NCI-H82 treated with DMSO at 0.1 percent for 48 hours (cell line): Measurements from ENCODE around the gene CATSPERD.
A peak's percentile ranks its signal among the peaks of the same experiment; 100 is the strongest.
"Not testable (repeated sequence)": the region's sequence is repeated elsewhere in the genome, so short reads cannot be mapped to it uniquely, and the experiment has no call there.

Source experiments
- DNase-seq: peaks from one replicate; lab custom pipeline; 2025; ENCODE audit not compliant: unreplicated experiment; lab: John Stamatoyannopoulos, UW

CATSPERD gene

DNA sequence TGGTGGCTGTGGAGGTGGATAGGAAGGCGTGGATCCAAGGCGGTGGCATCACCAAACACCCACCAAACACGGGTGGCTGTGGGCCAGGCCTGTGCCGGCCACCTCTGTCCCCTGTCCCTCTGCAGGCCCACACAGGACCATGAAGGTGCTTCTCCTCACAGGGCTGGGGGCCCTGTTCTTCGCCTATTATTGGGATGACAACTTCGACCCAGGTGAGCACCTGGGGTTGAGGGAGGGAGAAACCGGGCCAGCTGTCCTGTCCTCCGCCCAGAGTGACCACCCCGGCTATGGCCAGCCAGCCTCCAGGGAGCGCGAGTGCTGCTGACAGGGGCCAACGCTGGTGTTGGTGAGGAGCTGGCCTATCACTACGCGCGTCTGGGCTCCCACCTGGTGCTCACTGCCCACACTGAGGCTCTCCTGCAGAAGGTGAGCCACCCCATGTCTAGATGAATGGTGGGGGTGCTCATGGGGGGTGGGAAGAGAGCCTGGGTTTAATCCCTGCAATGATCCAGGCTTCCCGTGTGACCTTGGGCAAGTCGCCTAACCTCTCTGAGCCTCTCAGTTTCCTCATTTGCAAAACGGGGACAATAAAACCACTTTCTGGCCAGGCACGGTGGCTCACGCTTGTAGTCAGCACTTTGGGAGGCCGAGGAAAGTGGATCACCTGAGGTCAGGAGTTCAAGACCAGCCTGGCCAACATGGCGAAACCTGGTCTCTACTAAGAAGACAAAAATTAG lies 35.6 kb upstream of the CATSPERD start:
- no peak for DNase-seq

DNA sequence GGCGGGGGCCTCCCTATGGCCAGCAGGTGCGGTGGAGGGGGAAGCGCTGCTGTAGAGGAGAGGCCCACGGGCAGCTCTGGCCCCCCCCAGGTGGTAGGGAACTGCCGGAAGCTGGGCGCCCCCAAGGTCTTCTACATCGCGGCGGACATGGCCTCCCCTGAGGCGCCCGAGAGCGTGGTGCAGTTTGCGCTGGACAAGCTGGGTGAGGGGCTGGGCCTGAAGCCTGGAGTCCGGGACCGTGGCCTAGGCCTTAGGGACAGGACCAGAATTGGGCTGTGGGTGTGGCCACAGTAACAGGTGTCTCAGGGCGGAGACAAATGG lies 34.2 kb upstream of the CATSPERD start:
- DNase-seq = no peak

DNA sequence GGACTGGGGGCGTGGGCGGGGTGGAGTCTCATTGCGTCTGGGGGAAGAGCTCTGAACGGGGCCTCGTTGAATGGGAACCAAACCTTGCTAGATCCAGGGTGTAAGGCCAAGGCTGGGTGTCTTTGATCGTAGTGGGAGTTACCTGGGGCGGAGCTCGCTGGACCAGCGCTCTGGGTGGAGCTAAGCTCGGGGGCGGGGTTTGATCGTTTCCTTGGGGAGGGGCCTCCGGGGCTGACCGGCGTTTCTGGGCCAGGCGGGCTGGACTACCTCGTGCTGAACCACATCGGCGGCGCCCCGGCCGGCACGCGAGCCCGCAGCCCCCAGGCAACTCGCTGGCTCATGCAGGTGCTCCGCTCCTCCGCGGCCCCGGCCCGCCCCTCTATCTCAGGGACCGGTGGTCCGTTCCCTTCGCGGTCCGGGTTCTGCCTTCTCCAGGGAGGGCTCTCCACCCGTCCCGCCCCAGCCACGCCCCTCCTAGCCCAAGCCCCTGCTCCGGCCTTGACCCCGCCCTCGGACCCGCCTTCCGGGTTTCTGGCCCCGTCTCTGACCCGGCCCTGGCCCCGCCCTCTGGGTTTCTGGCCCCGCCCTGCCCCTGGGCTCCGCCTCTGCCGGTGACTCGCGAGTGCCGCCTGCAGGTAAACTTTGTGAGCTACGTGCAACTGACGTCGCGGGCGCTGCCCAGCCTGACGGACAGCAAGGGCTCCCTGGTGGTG lies 33.6 kb upstream of the CATSPERD start:
- no peak for DNase-seq

DNA sequence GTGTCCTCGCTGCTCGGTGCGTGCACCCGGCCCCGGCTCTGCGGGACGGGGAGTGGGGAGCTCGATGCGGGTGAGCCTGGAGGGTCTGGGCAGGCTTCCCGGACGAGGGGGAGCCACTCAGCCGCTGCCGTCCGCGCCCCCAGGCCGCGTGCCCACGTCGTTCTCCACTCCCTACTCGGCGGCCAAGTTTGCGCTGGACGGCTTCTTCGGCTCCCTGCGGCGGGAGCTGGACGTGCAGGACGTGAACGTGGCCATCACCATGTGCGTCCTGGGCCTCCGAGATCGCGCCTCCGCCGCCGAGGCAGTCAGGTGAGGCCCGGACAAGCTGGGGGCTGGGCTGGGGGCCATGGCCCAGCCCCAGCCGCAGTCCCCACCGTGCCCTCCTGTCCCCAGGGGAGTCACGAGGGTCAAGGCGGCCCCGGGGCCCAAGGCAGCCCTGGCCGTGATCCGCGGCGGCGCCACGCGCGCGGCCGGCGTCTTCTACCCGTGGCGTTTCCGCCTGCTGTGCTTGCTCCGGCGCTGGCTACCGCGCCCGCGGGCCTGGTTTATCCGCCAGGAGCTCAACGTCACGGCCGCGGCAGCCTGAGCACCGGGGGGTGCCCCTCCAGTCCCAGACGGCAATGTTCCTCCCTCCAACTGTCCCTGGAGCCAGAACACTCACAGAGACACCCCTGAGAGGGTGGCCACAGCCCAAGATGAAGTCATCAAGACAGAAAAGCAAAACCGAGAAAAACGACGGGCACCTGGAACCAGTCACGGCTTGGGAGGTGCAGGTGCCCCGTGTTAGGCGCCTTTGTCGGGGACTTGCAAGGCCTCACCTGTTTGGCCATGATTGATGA lies 32.9 kb upstream of the CATSPERD start:
- no peak for DNase-seq

DNA sequence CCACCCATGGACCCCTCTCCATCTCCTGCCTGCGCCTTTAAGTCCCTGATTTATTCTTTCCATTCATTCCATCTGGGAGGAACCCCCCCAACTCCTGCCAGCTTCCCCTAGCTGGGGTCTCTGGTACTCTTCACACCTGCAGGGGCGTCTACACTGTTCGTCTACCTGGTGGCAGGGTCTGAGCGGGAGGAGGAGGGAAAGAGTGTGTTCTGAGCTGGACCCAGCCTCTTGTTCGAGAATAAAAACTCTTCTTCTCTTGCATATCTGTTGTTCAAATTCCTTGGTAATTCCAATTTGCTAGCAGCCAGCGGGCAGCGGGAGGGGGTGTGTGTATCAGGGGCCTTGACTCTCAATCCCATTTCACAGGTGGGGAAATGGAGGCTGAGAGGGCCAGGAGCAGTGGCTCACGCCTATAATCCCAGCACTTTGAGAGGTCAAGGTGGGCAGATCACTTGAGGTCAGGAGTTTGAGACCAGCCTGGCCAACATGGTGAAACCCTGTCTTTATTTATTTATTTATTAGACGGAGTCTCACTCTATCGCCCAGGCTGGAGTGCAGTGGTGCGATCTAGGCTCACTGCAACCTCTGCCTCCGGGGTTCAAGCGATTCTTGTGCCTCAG lies 32.1 kb upstream of the CATSPERD start:
- DNase-seq = not testable (repeated sequence)

DNA sequence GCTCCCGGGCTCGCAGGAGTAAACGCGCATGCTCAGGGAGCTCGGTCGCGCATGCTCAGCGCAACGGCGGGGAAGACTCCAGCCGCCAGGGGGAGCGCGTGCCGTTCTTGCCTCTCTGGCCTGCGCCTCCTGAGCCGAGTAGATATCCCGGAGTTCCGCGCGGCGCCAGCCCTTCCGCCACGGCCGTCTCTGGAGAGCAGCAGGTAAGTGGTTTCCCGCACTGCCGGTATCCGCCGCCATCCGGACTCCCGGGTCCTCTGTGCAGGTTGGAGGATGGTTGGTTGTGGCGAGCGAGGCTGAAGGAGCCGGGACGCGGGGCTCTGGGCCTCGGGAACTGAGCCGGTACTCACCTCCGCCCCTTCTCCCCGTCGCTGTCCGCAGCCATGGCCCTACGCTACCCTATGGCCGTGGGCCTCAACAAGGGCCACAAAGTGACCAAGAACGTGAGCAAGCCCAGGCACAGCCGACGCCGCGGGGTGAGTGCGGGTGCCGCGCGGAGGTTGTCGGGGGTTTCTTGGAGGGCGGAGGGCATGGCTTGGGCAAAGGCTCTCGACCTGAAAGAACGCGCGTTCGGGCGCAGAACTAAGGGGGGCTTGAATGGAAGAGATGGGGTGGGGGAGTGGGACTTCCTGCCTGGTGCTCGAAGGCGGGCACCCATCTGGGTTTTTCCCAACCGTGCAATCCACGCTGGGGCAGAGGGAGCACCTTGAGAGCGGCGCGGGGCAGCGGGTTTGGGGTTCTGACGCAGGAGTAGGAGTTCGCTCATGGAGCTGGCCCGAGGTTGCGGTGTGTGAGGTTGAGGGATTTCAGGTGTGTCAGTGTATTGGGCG lies 30.1 kb upstream of the CATSPERD start, which contains the start of gene RPL36:
RPL36 (plus strand) TSS at position 171 of the 830 bp plus-strand sequence; CDS start at position 384, 213 bp downstream.
- DNase-seq = peak; percentile 81

DNA sequence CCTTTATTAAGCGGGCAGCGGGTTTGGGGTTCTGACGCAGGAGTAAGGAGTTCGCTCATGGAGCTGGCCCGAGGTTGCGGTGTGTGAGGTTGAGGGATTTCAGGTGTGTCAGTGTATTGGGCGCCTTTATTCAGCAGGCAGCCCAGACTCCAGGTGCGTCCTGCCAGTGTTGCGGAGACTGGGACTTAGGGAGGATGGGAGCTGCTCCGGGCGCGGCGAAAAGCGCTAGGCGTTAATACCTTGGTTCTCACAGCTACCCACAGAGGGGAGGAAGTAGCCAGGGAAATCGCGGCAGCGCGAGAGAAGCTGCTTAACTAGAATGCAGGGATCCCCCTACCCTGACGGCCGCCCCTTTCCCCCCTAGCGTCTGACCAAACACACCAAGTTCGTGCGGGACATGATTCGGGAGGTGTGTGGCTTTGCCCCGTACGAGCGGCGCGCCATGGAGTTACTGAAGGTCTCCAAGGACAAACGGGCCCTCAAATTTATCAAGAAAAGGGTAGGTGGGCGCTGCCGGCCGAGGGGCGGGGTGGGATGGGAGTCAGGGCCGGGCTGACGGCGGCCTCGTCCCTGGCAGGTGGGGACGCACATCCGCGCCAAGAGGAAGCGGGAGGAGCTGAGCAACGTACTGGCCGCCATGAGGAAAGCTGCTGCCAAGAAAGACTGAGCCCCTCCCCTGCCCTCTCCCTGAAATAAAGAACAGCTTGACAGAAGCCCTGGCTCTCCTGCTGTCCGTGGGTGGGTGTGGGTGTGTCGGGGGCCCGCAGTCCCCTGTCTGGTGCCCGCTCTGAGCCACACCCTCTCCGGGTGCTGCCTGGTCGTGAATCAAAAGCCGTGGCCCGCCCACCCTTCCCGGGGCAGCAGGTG lies 29.2 kb upstream of the CATSPERD start:
- DNase-seq = no peak

DNA sequence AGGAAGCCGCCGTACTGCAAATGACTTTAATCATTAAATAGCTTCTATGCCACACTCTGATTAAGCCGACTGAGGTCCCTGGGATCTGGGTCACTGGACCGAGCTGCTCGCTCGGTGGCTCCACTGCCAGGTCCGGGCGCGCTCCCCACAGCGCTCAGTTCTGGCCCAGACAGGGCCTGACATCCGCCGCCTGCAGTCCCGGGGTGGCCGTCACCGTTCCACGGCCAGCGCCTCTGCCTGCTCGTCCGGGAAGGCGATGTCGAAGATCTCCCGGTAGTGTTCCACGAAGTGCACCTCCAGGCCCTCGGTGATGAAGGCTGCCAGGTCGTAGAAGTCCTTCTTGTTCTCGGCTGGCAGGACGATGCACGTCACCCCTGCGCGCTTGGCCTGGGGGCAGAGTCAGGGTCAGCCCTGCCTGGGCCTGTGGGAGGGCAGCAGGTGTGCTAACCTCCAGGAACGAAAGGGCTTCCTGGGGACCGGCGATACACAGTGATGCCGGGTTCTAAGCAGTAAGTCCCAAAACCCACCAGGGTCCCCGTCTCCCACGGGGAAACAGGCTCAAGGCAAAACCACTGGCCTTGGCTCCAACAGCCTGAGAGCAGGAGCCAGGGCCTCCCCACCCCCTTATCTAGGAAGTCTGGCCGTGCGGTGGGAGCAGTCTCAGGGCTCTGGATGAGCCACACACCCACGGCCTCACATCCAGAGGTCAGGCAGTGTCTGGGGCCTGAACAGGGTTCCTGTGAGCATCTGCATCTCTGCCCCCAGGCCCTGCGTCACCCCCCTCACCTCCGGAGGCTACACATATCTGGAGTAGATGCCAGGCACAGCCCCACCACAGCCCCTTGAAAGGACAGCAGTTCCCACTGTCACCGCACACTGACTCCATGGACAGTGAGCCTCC lies 28.4 kb upstream of the CATSPERD start:
- DNase-seq = no peak

DNA sequence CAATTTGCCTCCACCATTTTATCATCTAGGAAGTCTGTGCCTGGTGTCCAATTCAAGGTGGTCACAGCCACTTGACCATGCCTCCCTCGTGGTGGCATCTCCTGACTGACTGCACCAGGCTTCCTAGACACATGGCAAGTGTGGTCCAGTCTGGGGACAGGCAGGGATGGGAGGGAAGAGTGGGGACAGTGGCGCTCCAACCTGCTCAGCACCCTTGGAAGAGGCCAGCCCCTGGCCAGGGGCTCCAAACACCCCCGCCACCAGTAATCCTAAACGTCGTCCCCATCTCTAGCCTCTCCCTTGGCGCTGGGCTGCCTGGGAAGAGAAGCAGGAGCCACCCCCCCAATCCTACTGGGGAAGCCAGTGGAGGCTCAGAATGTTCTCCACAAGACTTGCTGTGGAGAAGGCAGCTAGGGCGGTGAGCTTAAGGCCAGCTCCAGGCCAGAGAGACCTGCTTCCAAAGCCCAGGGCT lies 27.7 kb upstream of the CATSPERD start:
- no peak for DNase-seq

DNA sequence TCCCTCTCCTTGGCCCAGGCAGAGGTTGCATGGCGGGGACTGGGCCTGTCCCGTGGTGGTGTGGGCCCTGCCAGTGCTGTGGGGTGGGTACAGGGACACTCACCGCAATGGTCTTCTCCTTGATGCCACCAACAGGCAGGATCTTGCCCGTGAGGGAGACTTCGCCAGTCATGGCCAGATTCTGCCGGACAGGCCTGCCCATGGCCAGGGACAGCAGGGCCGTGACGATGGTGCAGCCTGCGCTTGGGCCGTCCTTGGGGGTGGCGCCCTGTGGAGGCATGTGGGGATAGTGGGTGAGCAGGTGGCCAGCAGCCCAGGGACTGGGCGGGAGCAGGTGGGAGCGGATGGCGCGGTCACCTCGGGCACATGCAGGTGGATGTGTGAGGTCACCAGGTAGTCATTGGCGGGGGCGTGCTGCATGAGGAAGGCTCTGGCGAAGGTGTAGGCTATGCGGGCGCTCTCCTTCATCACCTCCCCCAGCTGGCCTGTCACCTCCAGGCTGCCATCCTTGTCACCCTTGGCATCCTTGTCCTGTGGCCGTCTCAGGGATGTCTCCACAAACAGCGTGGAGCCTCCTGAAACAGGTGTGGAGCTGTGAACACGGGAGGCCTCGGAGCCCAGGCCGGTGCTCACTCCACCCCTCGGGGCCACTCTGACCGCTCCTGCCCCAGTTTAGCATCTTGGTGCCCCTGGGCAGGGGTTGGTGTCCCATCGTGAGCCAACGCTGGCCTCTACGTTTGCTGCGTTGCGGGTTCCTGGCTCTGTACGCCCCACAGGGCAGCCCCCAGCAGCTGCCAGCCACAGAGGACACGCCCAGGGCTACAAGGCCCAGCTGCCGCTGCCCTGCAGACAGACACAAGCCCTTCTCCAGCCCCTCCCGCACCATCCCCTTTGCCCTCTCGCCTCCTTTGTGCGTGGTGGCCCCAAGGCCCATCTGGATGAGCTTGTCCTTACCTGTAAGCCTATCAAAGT lies 27.0 kb upstream of the CATSPERD start:
- DNase-seq = no peak

DNA sequence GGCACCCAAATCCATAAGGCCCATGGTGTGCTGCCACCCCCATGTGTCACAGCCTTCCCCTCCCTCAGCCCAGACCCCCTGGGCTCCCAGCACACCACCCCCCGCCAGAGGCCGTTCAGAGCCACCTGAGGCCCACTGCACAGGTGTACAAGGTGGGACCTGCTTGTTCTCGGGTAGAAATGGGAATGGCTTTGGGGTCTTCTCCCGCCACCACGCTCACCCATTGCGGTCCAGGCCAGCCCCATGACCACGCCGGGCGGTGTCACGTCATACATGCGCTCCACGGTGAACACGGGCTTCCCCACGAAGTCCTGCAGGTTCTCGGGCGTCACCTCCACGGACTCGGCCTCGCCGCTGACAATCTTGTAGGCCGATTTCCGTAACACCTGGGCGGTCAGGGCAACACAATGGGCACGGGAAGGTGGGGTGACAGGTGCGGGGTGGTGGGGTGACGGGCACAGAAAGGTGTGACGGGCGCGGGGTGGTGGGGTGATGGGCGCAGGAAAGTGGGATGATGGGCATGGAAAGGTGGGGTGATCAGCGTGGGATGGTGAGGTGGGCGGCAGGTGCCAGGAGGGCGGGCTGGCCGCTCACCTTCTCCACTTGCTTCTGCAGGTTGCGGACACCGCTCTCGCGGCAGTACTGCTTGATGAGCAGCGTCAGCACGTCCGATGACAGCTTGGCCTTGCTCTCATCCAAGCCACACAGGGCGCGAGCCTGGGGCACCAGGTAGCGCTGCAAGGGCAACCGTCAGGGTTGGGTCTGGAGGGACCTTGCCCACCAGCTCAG lies 26.1 kb upstream of the CATSPERD start:
- no peak for DNase-seq

DNA sequence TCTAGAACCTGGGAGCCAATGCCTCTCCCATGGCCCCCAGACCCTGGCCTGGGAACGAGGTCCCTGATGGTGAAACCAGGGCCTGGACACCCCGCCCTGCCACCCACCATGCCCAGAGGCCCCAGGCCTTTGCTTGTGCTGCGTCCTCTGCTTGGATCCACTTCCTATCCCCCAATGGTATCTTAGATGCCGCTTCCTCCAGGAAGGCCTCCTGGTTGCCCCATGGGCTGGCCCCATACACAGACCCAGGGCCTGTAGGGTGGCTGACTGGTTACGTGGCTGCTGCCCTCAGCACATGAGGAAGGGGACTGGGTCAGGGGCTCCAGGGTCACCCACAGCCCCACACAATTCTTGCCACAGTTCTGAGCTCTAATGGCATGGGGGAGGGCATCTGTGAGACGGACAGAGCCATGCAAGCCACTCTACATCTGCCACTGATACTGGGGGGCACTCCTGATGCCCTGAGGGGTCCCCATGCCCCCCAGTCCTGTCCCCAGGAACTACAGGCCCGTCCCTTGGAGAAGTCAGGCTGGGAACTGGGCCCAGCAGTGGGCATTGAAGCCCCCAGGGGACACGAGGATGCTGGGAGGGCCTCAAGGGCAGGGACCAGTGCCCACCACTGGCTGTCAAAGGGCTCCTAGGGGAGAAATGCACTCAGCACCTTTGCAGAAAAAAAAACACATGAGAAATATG lies 25.3 kb upstream of the CATSPERD start:
- DNase-seq = no peak

DNA sequence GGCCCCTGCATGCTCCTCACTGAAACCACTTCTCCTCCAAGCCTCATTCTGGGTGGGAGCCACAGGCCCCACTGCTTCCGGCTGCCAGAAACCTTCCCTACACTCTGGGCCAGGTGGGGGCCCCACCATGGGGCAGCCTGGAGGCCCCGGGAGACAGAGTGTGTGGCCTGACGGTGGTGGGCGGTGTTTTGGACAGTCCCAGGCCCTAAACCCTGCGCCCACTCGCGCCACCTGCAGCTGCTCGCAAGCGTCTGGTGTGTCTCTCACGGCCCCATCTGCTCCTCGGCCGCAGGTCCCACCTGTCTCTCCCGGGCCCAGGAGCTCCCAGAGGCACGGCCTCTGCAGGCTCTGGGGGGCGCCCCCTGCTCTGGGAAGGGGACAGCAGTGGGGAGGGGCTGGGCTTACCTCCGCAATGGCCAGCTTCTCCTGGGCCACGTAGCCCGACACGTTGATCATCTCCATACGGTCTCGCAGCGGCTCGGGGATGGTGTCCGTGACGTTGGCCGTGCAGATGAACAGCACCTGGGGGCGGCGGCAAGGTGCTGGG lies 24.7 kb upstream of the CATSPERD start:
- no peak for DNase-seq

DNA sequence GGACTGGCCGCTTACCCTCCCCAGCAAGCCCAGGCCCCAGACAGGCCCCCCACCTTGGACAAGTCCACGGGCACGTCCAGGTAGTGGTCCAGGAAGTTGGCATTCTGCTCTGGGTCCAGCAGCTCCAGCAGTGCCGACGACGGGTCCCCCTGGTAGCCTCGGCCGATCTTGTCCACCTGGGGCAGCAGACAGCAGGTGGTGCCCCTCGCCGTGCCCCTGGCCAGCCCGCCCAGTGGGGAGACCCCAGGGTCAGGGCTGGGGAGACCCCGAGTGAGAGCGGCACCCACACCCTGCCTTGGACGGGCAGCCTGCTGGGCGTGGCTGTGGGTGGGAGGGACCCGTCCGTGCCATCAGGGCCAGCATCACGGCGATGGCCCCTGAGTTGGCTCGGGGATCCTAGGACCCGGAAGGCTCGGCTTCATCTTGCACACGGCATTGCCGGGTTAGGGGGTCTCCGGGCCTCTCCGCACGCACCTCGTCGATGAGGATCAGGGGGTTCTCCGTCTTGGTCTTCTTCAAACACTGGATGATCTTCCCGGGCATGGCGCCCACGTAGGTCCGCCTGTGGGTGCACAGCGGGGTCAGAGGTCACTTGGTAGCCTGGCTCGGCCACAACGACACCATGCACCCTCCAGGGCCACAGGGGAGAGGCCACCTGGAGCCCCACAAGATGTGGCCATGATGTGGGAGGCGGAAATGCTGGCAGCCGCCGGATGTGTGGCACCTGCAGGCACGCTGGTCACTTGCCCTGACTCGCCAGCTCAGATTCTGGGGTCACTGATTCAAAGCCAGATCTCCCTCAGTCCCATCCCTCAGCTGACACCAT lies 24.0 kb upstream of the CATSPERD start:
- DNase-seq = no peak
